Measurements from ENCODE around the gene ZSCAN18.

GRCh38 chr19:58107778-58108545, 9.9 kb upstream of the ZSCAN18 start:
- TF ChIP-seq POLR2A (IDR thresholded peaks at IDR 0.05) = no peak
- no peak for TF ChIP-seq CTCF (IDR thresholded peaks at IDR 0.05)
